HG02571 (cell line): Measurements from ENCODE around the gene GRP.

Source experiments
- ATAC-seq: cut with Tn5 transposase; IDR thresholded peaks from one replicate; pipeline ENCODE4 v1.9.1; 2021; ENCODE audit warnings: mild to moderate bottlenecking, moderate library complexity; ENCODE audit not compliant: unreplicated experiment

The GRP gene

DNA sequence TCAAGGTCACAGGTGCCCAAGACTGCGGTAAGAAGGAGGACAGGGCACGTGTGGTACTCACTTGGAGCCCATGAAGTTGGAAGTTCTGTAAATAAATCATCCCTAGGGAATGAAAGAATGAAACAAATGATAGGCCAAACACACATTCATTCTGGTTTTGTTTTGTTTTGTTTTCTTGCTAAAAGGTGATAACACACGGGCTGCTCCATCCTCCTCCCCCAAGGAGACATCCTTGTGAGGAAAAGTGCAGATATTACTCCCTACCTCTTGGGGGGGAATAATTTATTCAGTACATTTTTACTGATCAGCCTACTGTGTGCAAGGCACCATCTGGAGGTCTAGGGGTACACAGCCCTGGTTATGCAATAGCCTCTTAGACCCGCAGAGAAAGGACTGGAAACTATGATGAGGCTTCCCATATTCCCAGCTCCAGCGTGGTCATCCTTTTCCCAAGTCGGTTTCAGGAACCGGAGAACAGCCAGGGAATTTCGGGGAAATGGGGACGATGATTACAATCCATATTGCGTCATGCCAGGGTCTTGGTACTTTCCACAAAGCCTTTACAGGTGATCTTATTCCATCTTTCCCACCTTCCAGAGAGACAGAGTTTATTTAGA lies 47.0 kb downstream of the GRP start:
- ATAC-seq = no peak

DNA sequence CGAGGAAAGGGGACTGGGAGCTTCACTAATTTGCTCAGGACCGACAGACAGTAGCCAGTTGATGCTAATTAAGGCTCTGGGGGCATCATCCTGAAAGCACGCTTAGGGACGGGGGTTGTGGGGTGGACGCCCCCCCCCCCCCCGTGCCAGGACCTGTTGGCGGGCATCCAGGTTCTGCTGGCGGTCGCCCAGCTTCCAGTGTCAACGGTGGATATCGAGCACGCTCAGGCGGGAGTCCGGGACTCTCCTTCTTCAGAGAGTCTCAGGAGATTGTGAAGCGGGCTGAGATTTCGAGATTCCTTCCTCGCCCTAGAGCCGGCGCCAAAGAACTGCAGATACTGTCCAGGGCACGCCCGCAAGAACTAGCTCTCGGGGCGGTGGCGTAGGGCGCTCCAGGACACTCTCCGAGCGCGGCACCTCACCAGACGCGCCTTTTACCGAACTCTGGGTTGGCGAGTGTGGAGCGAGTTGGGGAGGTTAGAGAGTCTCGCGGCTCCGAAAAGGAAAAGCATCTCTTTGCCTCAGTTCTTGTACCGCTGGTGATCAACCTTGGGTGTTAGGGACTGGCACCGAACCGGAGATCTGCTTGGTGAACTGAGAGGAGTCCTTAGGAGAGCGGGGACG lies 47.7 kb downstream of the GRP start:
- ATAC-seq = no peak

DNA sequence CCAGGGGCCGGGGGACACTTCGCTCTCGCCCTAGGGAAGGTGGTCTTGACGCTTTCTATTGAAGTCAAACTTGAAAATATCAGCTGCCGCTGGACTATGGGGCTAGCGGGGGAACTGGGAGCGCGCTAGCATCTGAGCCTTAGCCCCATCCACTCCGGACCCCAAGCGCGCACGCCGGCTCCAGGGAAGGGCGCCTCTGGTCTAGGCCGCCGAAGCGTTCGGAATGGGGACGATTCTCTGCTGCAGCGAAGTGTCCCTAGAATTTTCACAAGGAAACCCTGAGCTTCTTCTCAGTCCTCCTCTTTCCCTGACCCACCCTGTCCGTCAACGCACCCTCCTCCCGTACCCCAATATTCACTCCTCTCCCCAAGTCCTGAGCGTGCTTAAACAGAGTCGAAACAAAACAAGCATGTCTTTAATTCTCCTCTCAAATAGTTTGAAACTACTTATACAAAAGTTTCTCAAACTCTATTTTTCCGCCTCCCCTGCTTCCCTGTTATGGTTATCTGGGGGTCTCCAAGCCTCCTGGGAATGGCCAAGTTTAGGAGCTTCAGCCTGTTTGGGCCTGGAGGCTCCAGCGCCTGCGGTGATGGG lies 48.3 kb downstream of the GRP start:
- ATAC-seq = no peak

DNA sequence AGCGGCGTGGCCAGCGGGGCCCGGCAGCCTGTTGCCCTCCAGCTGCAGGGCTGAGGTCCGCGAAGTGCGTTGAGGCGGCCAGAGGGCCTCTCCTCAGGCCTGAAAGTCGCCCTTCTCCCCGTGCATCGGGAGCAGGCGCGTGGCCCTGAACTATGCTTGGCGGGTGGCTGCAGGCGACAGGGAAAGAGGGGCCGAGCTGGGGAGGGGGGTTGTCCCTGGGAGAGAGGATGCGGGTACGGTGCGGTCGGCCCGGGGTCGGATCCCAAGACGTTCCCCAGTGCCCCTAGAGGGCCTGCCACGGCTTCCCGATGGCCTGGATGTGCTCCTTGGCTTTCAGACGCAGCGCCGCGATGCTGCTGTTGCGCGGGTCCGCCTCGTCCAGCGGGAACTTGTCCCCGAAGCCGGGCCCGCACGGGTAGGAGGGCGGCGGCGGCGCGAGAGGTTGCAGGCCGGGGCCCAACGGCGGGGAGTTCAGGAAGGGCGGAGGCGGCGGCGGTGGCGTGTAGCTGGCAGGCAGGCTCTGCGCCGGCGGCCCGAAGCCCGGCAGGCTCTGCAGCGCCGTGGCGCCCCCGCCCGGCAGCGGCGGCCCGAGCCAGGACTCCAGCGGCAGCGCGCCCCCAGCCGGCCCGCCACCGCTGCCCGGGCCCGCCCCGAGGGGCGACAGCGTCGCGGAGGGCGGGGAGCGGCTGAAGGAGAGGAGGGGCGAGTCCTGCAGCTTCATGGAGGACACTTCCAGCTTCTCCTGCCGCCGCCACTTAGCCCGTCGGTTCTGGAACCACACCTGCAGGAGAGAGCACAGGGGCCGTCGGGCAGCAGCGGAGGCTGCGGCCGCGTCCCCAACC lies 49.0 kb downstream of the GRP start:
- ATAC-seq = no peak

DNA sequence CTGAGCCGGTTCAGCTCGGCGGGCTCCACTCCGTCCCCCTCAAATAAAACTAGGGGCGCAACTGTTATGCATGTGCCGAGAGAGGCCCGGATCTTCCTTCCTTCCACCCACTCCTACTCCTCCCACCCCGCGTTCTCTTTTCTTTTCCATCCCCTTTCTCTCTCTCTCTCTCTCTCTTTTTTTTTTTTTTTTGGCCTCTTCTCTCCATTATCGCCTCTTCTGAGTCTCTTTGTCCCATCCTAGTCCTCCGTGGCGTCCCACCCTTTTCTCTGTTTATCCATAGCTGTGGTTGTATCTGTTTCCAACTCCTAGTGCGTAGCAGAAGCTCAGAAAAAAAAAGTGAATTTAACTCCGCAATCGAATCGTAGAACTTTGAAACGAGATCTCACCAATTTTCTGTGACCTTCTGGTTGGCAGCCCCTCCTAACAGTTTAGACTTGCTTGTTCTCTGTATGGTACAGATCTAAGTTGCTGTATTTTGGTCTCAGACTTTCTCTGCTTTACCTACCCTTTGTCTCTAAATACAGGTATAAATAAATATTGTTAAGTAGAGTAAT lies 49.7 kb downstream of the GRP start:
- ATAC-seq = no peak

DNA sequence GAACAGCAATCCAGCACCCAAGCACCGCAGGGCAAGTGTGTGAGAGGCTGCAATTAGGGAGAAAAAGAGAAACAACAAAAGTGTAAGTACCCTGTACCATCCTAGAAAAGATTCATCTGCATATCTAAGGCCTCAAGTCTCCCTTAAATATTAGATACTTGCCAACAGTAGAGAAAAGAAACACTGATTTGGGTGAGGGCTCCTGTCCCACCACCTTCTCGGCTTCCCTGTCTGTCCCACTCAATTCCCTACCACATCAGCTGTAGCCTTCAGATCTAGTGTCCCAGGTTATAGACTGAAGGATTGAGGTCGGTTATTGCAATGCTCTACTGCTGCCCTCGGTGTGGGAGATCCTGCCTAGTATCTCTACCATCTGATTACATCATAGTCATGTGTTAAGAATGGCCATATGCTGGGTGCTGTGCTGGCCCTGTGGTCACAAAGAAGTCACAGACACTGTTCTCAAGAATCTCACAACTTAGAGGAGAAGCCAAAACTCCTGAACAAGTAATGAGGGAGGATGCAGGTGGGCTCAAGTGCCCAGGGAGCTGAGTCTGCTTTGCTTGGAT lies 50.8 kb downstream of the GRP start:
- ATAC-seq = no peak

DNA sequence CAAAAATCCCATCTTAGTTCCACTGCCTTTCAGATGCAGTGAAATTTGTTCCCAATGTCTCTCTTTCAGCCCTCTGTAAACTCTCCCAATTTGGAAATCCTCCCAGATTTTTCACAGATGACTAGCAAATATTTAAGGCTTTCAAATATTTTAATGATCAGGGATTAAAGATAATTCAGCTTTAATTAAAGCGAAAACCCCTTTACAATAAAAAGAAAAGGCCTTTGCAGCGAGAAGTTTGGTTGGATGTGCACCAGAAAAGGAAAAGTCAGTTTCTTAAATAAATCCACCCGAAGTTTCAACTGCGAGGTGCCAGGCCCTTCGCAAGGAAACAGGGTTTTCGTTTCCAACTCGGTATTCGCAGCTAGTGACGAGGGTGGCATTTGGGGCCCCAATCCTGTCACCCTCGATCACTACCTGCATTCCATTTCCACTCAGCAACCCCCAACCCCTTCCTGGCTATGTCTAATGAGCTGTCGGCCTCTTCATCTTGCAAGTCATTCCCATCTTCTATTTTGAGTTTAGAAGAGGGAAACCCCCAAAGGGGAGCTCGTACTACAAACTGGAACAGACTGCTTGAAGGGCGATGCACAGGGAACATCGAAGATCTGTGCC lies 51.8 kb downstream of the GRP start:
- ATAC-seq = no peak

DNA sequence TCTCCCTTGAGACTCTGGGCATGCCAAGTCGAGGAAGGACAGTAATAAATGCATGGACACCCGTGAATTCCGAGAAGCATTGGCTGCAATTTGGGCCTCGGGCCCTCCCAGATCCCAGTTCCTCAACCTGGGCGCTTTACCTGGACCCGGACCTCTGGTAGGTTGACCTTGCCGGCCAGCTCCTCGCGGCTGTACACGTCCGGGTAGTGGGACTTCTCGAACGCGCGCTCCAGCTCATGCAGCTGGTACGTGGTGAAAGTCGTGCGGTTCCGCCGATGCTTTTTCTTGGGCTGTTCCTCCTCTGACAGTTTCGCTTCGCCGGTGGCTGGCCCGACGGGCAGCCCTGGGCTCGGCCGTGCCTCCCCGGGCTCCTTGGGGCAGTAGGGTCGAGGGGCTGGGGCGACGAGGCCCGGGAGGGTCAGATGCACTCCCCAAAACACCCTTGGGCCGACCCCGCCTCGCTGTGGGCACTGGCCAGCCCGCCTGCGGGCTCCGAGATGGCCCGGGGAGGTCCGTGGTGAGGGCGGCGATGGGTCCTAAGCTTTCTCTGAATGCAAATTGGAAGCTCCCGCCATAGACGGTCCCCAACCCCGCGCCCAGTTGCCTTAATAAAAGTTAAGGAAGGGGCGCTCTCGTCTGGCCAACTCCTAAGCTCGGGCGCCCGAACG lies 52.4 kb downstream of the GRP start:
- no peak for ATAC-seq

DNA sequence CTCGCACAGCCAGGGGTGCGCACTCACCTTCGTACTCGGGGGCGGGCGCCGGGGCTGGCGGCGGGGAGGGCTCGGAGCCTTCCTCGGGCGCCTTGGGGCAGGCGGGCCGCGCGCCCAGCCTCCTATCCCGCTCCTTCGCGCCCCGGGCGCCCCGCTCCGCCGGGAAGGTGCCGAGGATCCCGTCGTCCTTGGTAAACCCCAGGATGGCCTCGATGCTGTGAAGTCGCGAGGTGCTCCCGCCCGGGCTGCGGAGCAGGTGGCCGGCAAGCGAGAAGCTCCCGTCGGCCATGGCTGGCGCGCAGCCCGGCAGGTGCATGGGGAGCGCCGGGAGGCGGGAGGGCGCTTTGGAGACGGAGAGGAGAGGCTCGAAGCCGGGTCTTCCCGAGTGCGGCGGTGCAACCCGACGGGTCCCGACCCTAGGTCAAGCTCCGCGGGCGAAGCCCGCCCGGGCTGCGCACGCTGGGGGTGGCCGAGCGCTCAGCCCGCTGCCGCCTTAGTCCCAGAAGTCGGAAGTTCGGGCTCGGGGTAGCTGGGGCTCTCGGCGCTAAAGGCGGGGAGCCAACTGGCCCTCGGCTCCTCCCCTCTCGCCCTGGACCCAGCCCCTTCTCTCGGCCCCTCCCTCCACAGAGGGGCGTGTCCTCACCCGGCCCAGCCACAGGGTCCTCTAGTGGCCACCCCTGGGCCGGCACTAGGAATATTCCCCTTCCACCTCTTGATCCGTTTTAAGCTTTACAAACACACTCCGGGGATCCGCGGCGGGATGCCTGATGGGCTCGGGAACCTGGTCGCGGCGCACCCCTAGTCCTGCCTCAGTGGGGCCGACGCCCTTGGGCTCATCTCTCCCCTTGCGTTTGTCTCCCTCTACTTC lies 53.2 kb downstream of the GRP start, which contains the start of gene RAX:
RAX (minus strand) TSS at position 564 of the 868 bp plus-strand sequence; CDS start at position 316, 248 bp downstream.
- no peak for ATAC-seq

DNA sequence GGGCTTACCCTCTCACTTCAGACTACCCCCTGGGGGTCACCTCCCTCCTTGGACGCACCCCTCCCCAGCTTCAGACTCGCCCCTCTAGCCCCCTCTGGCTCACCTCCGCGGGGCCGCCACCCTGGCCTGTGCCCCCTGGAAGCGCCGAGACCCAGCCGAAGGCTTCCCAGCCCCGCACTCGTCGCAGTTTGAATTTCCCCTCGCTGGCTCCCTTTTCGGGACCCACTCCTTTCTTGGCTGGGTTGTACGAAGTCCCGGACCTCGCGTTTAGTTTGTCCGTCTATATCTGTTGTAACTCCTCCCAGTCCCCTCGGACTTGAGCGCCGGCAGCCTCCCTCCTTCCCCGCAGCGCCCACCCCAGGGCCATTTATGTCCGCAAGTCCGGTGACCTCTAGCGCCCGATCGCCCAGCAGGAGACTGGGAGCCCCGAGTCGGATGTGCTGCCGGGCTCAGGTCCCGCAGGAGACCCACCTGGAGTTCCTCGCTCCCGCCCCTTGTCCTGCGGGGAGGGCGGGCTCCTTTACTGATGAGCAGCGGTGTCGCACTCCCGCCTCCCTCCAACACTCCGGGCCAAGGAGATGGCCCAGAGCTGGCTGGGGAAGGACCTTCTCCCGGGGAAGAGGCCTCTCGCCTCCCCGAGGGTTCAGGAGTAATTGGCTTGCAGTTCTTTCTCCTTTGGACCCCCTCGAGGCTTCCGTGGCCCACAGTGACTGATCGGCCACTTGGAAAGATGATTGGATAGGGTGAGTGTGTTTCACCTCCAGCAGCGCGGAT lies 54.0 kb downstream of the GRP start:
- ATAC-seq = no peak

DNA sequence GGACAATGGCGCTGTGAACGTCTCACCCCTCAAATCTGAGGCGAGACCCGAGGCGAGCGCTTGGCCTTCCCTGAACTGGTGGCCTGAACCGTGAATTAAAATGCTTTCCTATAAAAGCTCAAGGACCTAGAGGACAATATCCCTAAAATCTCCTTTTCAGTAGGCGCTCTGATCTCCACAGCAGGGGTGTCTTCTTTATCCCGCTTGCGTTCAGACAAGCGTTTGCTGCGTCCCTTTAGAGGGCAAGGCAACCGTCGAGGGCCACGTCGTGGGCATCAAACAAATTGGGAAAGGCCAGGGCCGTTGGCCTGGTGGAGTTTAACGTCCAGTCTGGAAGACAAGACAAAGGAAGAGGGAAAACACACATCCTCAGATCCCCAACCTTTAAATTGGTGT lies 54.6 kb downstream of the GRP start:
- no peak for ATAC-seq

DNA sequence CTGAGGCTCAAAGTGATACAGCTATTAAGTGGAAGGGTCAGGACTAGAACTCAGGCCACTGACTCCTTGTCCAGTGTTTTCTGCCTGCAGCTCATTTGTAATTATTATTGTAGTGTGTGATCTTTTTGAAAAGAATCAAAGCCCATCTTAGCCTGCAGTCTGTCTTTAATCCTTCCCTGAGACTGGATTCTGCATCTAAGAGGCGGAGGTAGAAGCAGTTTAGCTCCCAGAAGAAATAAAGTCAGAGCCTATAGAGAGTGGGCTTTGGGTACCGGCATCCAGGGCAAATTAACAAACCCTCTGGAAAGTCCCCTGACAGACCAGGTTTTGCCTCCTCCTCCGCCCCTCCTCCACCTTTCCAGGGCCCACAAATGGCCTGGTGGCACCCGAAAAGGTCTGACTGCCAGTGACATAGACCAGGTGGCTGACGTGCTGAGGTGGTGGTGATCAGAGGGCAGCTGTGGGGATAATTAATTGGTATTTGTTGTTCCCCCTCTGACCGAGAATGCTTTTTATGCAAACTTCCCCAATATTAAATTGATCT lies 55.5 kb downstream of the GRP start:
- no peak for ATAC-seq

DNA sequence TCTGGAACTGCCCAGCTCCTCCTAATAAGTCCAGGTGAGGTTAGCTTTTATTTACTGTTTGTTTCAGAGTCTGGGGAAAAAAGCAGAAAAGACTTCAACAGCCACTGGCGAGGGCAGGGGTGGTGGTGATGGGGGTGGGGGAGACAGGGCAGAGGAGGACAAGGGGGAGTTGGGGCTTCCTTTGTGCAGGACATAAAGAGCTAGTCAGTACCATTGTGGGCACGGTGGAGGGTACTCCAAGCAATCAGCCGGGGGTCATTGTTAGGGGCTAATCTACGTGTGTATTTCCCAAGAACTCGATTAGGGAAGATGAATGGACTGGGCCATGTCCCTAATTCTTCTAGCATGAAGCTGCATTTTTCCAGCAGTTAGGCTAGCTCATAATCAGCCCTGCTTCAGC lies 56.1 kb downstream of the GRP start:
- ATAC-seq = no peak

DNA sequence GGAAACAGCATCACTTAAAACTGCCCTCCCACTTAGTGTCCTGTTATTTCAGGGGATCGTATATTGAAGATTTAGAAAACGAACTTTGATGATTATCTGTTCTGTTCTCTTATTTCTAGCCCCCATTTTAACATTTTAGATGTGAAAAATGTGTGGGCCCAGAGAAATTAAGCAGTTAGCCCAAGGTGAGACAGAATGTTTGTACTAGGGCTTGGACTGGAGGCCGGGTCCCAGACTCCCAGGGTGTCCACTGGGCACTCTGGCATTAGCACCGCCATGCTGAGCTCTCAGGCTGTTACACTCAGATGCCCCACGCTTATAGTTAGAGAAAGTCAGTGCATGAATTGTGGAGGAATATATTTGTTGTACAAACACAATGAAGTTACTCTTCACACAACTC lies 58.8 kb downstream of the GRP start:
- ATAC-seq = no peak

DNA sequence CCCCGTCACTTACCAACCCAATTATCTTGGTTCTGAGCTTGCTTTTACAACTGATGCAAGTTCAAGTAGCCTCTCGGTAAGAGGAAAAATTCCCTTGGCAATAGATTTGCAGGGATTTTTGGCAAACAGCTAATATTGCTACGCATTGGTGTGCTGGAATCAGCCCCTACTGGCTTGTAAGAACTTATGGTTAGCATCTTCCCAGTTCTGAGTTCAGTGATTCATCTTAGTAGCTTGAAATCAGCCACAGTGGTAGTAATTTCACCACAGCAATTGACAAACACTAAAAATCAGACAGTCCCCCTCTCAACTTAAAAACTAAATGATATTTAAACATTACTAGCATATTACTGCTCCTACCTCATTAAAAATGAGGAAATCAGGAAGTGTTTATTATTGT lies 59.2 kb downstream of the GRP start:
- ATAC-seq = no peak

DNA sequence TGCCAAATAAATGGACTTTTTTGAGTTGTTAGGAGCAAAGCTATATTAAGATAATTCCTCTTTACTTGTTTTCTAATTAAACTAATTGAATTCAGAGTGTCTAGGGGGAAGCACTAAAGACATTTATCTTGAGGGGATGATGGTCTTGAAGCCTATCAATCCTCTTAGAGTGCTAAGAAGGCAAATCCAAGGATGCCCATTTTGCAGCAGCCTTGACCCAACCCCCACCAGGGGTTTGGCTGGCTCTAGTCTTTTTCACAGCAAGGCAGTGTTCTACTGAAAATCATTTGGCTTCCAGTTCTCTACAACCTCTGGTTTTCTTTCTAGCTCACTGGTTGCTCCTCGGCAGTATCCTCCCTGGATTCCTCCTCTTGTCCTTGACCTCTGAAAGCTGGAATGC lies 59.8 kb downstream of the GRP start:
- no peak for ATAC-seq
